Muscle of arm (tissue), 12 donors: Measurements from ENCODE around the gene MYBPC3. TPM values are rescaled to one million over a fixed set of nuclear protein-coding genes. Genes with fewer than 3 reads are reported as not detected.

ENCODE experiments used
- DNase-seq: peaks from one replicate; pipeline ENCODE4 v3.0.0-alpha.2; 2013
- polyA plus RNA-seq, 12 donors: library from polyadenylated mRNA; unstranded; fragments of 120-200 nt; gene quantifications; one replicate each; pipeline ENCODE4 v1.2.1, GENCODE V29; 2013; ENCODE audit not compliant: insufficient read length in 12 of 12

The MYBPC3 gene
- polyA plus RNA-seq, 12 donors, result 0.13 to 1.1 (median 0.60) TPM; not detected in 2

DNA sequence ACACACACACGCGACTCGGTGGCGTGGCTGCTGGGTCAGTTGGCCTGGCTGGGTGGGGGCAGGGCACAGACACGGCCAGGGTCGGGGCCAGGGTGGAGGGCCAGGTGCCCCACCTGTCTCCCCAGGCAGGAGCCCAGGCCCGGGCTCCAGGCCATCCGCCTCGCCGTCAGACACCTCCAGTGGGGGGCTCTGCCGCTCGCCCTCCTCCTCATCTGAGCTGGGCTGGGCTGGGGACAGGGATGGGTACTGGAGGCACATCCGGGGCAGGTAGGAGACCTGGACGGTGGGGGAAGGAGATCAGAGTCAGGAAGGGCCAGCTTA, 6.2 kb upstream of the MYBPC3 start:
- no peak for DNase-seq

DNA sequence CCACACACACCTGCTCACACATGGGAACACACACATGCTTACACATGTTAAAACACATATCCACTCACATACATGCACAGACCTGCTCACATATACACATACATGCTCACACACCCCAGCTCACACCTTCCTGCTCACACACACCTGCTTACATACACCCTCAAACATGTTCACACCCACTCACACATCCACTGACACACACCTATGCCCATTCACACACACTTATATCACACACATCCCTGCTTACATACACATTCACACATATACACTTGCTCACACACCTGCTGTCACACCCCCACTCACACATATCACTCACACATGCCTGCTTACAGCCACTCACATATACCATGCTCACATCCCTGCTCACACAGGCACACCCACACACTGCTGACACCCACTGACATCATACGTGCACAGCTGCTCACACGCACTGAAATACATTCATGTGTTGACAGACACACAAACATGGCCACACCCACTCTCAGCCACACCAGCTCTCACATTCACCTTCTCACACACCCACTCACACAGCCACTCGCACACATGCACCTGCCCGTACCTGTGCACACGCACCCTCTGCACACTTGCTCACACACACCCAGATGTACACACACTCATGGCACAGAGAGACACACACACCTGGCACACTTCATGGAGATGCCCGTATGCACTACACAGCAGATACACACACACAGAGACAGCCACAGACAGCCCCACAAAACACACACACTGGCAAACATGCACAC, 5.7 kb upstream of the MYBPC3 start:
- DNase-seq, result no peak

DNA sequence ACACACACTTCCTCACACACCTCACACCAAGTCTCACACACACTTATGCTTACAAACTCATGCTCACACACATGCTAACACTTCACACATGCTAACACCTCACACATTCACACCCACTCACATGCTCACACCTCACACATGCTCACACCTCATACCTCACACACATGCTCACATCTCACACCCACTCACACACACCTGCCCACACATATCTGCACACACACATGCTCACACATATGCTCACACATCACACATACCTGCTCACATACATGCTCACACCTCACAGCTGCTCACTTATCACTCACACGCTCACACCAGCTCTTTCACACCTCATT, 4.5 kb upstream of the MYBPC3 start:
- no peak for DNase-seq

DNA sequence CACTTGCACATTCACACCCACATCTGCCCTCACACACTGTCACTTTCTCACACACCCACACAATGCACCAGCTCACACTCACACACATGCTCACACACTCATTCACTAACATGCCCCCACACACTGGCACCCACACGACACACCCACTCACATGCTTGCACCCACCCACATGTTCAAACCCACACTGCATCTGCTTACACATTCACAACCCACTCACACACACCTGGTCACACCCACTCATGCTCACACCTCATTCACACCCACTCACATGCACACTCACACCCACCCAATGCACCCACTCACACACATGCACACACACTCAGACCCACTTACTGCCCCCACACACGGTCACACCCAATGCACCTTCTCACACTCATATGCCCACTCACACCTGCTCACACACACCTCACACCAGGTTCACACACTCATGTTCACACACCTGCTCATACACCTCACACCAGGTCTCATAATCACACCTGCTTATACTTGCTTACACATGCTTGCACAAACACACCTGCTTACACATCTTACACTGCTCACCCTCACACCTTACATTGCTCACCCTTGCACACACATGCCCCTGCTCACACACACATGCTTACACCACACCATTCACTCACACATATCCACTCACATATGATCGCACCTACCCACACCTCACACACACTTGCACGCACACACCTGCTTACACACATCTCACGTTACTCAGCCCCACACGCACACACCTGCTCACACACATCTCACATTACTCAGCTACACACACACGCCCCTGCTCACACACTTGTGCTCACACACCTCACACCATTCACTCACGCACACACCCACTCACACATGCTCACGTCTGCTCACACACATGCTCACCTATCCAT, 3.9 kb upstream of the MYBPC3 start:
- no peak for DNase-seq

DNA sequence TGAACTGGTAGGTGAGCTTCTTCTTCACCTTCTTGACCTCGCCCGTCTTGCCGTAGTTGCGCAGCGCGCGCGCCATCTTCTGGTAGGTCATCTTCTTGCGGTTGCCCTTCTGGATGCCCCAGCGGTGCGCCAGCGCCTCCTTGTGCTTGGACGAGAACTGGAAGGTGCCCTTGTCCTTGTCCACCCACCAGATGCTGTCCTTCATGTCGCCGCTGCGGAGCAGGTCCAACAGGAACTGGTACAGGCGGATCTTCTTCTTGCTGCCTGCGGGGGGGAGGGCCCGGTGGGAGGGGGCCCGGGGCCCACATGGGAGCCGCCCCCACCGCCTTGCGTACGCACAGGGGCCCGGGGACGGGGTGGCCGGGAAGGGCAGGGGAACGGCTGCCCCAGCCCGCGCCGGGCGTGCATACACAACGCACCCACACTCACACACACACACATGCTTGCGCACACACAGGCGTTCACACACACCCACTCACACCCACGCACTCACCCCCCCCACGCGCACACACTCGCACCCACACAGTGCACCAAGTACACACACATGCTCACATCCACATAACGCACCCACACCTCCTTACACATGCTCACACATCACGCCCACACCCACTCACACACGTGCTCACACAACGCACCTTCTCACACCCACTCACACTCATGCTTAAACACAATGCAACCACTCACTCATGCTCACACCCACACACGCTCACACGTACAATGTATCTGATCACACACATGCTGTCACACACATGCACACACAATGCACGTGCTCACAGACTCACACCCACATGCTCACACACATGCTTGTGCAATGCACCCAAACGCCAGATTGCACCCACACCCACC, 3.0 kb upstream of the MYBPC3 start:
- peak; percentile 91 for DNase-seq

DNA sequence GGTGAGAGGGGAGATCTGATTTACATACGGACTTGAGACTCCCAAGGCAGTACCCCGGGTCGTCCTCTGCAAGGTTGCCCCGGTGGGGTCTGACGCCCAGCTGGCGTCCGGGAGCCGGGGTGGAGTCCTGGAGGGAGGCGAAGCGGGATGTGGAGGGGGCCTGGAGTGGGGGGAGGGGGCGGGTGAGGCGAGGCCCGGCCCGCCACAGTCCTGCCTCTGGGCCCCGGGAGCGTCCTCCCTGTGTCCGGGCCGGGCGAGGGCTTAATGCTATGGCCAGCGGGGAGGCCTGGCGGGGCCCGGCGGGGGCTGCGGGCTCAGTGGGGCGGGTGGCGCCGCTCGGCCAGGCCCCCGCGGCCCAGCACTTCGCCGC, 2.4 kb upstream of the MYBPC3 start:
- DNase-seq, result peak; percentile 22

DNA sequence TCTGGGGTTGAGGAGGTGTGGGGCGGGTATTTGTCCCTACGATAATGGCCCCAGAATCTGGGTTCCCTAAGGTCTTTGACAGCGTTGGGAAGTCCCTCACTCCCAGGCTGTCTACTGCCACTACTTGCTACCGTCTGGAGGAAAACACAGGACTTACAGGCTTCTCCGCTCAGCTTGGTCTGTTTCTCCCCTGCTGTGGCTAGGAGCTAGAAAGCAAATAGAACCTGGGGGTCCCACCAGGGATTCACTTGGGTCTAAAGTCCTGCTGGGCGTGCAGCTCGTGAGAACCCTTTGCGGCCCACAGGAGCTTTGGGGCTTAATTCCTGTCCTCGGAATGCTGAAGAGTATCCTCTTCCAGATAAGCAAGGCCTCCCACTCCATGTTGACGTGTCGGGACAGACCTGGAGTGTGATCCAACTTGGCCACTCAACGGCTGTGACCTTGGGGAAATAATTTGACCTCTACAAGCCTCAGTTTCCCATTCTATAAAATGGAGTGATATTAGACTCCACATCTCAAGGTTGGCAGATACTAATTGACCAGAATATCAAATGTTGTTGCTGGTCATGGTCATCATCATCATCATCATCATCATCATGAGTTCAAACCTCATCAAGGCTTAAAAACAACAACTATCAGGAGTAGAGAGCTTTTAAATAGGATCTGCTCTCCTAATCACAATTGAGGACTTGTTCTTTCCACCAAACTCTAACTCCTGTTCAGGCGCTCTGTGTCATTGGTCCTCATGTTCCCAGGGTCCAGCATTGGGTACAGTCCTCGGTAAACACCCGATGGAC, 1.7 kb upstream of the MYBPC3 start:
- no peak for DNase-seq

DNA sequence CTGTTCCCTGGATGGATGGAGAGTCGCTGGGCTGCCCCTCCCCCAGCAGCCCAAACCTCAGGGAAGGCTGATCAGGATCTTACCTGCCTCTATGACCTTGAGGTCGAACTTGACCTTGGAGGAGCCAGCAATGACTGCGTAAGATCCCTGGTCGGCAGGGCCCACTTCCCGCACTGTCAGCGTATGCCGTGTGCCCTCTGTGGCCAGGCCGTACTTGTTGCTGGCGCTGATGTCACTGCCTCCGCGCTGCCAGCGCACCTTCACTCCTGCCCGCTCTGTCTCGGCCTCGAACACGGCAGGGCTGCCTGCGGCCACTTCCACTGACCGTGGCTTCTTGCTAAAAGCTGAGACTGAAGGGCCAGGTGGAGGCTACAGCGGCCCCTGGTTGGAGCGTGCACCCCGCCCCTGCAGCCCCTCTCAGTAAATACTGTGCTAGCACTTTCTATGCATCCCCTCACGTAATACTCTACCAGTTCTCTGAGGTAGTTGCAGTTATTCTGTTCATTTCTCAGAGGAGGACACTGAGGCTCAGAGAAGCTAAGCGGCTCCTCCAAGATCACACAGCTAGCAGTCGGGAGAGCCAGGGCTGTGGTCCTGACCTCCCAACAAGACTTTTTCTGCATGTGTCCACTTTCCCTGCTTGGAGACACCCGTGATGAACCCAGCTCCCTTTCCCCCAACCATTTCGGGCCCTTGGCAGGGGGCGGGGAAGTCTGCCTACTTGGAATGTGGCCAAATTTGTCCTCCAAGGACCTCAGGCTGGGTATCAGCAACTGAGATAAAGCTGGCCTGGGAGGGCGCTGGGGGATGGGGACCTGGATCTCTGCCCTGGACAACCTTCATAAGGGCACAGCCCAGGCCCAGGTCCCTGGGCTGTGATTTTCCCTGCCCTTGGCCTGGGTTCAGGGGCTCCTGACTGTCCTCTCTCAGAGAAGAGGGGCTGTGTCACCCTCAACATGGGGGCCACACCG, 1.1 kb downstream of the MYBPC3 start:
- DNase-seq, result no peak

DNA sequence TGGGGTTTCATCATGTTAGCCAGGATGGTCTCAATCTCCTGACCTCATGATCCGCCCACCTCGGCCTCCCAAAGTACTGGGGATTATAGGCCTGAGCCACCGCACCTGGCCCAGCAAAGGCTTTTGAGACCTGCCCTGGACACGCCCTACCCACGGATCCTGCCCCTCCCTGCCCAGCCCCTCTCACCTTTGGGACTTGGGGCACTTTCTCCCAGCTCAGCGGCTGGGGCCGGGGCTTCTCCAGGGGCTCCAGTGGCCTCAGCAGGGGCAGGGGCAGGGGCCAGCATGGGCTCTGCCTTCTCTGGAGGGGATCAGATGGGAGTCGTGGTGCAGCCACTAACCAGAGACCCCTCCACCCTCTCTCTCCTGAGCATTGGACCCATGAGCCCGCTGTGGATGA, 2.2 kb downstream of the MYBPC3 start:
- DNase-seq, result no peak

DNA sequence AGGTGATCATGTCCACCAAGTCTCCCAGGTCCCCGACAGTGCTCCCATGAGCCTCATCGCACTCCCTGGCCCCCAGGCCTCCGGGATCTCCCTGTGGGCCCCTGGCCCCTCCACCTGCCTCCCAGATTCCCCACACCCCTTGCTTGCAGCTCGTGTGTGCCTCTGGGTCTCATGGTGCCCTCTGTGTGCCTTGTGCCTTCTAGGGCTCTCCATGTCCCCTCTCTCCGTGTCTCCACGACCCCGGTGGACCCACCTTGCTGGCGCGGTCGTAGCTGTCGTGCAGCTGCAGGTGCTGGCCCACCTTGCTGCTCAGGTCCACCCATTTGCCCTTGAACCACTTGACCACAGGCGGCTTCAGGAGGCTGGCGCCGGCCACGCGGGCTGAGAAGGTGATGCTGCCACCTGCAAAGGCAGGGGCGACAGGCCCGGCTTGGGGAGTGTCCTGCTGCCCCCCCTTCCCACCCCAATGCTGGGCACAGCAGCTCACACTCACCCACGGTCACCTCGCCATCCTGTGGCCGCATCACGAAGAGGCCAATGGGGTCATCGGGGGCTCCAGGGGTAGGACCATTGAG, 2.9 kb downstream of the MYBPC3 start:
- no peak for DNase-seq

DNA sequence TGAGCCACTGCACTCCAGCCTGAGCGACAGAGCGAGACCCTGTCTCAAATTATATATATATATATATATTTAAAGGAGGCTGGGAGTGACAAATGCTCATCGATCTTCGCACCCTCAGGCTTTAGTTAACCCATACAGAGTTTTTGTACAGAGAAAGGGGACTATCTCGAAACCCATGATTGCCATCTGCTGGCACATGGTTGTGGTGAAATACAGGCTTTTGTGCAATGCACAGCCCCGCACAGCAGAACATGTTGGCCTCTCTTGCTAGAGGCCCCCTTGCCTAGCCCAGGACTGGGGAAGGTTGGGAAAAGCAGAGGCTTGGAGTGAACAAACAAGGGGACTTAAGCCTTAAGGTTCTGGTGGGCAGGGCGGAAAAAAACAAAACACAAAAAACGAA, 3.6 kb downstream of the MYBPC3 start:
- no peak for DNase-seq

DNA sequence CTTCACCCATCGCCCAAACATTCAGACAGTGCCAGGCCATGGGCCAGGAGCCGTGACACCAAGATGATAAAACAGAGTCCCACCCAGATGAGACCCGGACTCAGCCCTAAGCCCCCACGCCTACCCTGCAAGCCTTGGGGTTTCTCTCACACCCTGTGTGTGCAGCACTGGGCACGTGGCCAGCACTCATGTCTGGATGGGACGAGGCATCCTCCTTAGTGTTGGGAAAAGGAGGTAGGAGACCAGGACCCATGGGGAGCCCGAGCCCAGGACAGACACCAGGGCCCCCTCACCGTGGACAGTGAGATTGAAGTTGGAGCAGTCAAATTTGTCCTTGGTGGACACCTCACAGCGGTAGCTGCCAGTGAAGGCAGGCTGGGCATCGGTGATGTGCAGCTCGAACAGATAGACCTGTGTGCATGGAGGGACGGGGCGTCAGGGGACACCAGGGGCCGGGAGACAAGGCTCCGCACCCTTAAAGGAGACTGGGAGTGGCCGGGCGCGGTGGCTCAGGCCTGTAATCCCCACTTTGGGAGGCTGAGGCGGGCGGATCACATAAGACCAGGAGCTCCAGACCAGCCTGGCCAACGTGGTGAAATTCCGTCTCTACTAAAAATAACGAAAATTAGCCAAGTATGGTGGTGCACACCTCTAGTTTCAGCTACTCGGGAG, 4.2 kb downstream of the MYBPC3 start:
- DNase-seq, result no peak

DNA sequence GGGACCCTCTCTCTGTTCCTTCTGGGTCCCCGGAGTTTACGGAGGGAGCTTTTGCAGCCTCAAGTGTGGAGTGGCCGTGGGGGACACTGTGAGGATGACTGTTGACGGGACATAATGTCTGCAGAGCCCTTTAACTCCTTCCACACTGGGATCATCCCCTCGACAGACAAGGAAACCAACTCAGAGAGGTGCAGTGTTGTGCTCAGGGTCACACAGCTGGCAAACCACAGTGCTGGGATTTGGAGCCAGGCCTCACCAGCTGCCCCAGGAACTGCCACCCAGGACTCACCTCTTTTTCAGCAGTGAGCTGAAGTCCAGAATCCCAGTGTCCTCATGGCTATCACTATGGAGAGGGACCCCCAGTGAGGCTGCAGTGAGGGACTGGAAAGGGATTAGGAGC, 5.4 kb downstream of the MYBPC3 start:
- no peak for DNase-seq

DNA sequence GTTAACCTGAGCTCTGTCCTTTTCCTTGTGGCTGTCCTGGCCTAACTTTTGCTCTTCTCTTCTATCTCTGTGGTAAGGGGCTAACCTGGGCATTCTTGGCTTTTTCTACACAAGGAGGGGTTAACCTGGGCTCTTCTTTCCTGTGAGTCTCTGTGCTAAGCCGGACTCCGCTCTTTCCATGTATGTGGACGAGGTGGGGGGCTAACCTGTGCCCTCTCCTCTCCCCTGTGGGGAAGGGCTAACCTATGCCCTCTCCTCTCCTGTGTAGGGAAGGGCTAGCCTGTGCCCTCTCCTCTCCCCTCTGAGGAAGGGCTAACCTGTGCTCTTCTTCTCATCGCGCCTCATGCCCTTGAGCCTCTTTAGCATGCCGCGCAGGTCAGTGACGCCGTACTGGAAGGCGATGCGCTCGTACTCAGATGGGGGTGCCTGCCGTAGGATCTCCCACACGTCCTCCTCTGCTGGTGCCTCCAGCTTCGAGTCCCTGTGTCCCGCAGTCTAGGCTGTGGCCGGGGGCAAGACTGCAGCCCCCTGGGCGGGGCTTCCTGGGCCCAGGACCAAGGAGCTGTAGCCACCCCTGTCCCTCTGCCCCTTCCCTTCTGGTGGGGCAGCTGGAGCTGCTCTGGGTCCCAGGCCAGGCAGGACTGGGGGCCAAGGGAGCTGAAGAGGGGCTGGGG, 6.5 kb downstream of the MYBPC3 start:
- DNase-seq, result no peak

DNA sequence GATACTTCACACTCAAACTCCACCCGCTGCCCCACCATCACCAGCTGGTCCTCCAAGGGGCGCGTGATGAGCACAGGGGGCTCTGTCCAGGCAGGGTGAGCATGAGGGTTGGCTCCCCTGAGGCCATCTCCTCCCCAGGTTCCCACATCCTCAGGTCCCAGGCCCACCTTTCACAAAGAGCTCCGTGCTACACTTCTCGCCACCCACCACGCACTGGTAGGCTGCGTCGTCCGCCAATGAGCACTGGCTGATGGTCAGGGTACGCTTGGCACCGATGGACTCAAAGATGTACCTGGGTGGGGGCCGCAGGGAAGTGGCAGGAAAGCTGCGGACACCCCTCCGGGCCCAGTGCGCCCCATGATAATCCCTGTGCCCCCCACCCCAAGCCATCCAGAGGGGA, 9.6 kb downstream of the MYBPC3 start:
- DNase-seq, result no peak

DNA sequence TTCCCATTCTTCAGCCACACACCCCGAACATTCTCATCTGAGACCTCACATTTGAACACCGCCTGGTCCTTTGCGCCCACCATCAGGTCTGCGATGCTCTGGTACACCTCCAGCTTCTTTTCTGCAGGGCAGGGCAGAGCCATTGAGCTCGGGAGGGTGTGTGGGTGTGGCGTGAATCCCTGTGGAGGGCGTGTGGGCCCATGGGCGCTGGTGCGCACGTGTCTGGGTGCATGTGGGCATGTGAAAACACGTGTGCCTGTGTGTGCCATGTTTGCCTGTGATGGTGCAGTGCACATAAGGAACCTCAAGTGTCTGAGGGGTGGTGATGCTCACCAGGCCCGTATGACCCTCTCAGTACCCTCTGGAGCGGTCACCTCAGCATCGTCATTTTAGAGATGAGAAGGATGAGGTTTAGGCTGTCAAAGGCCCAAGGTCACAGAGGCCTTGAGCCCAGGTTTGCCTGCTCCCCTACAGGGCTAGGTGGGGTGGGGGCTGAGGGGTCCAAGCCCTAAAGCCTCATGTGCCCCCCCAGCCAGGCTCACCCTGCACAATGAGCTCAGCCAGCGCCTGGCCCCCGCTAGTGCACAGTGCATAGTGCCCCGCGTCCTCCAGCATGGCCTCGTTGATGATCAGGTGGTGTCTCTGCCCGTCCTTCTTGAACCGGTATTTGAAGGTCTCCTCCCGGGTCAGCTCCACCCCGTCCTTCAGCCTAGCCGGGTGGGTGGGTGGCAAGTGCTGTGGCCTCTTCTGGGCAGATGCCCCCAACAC, 10.3 kb downstream of the MYBPC3 start:
- no peak for DNase-seq

DNA sequence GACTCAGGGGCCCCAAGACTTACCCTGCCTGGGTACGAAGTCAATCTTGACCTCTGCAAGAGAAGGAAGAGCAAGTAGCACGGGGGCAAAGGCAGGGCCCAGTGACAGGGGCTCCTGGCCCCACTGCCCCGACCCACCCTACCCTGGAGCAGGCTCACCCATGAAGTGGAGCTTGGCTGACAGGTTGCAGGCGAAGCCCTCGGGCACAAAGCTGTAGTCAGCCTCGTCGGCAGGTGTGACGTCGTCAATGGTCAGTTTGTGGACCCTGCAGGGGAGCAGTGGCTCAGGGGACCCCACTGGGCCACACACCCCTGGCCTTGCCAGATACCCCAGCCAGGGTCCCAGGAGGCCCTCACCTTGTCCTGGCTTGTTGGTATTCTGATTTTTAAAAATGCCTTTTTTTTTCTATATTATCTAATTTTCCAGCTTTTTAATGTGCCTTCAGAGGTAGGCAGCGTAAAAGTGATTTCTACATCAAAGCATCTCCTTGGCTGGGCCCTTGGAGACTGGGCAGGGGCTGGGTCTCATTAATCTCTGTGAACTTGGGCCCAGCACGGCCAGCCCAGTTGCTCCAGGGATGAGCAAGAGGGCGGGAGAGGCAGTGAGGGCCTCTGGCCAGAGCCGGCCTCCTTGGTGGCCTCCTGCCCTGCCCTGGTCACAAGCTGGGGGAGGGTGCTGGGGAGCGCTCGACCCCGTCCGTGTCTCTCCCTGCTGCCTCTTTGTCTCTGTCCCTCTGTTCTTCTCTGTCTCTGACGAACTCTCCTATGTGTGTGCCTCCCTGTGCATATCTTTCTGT, 11.3 kb downstream of the MYBPC3 start:
- no peak for DNase-seq
